HEK293 (cell line): ENCODE data around the gene CLK4.

ENCODE experiments used
- ELK4 ChIP-seq: IDR thresholded peaks from 2 replicates; pipeline ENCODE4 v1.6.1; 2011; ENCODE audit warnings: mild to moderate bottlenecking, low read depth, low read length, borderline replicate concordance
- HOXC10 ChIP-seq: sonication (generic); formaldehyde crosslinking; IDR thresholded peaks from 2 replicates; pipeline ENCODE4 v1.8.1; 2023; ENCODE audit warnings: mild to moderate bottlenecking, missing genetic modification reagents
- IKZF3 ChIP-seq: fragments of 450-650 bp; IDR thresholded peaks from 2 replicates; pipeline ENCODE4 v1.5.0; 2018; ENCODE audit warnings: missing biosample characterization, mild to moderate bottlenecking, missing genetic modification characterization, moderate library complexity
- PBX3 ChIP-seq: sonication (generic); formaldehyde crosslinking; IDR thresholded peaks from 2 replicates; pipeline ENCODE4 v1.8.1; 2022; ENCODE audit warnings: mild to moderate bottlenecking, moderate library complexity, missing genetic modification reagents
- RBAK ChIP-seq: fragments of 450-650 bp; formaldehyde crosslinking; IDR thresholded peaks from 2 replicates; pipeline ENCODE4 v1.5.1; 2016; ENCODE audit warnings: missing biosample characterization, missing genetic modification characterization
- ZBTB21 ChIP-seq: fragments of 450-650 bp; formaldehyde crosslinking; IDR thresholded peaks from 2 replicates; pipeline ENCODE4 v1.5.1; 2017; ENCODE audit warnings: missing biosample characterization, missing genetic modification characterization
- ZNF133 ChIP-seq: fragments of 450-650 bp; formaldehyde crosslinking; IDR thresholded peaks from 2 replicates; pipeline ENCODE4 v1.5.1; 2016; ENCODE audit warnings: missing biosample characterization, missing genetic modification characterization
- ZNF148 ChIP-seq: fragments of 450-650 bp; formaldehyde crosslinking; IDR thresholded peaks from 2 replicates; pipeline ENCODE4 v1.5.0; 2017; ENCODE audit warnings: missing biosample characterization, missing genetic modification characterization, borderline replicate concordance
- ZNF157 ChIP-seq: fragments of 450-650 bp; formaldehyde crosslinking; IDR thresholded peaks from 2 replicates; pipeline ENCODE4 v1.5.1; 2016; ENCODE audit warnings: missing biosample characterization, missing genetic modification characterization
- ZNF169 ChIP-seq: fragments of 450-650 bp; formaldehyde crosslinking; IDR thresholded peaks from 2 replicates; pipeline ENCODE4 v1.5.1; 2016; ENCODE audit warnings: missing biosample characterization, missing genetic modification characterization
- ZNF19 ChIP-seq: fragments of 450-650 bp; formaldehyde crosslinking; IDR thresholded peaks from 2 replicates; pipeline ENCODE4; 2016; ENCODE audit warnings: missing biosample characterization, missing genetic modification characterization, low read depth
- ZNF223 ChIP-seq: fragments of 450-650 bp; formaldehyde crosslinking; IDR thresholded peaks from 2 replicates; pipeline ENCODE4 v1.5.1; 2016; ENCODE audit warnings: missing biosample characterization, missing genetic modification characterization
- ZNF311 ChIP-seq: fragments of 450-650 bp; formaldehyde crosslinking; IDR thresholded peaks from 2 replicates; pipeline ENCODE4 v1.5.1; 2017; ENCODE audit warnings: missing biosample characterization, missing genetic modification characterization, borderline replicate concordance
- ZNF362 ChIP-seq: fragments of 450-650 bp; formaldehyde crosslinking; IDR thresholded peaks from 2 replicates; pipeline ENCODE4 v1.5.1; 2016; ENCODE audit warnings: missing biosample characterization, missing genetic modification characterization
- ZNF398 ChIP-seq: fragments of 450-650 bp; formaldehyde crosslinking; IDR thresholded peaks from 2 replicates; pipeline ENCODE4 v1.5.1; 2017; ENCODE audit warnings: missing biosample characterization, missing genetic modification characterization
- ZNF488 ChIP-seq: fragments of 450-650 bp; formaldehyde crosslinking; IDR thresholded peaks from 2 replicates; pipeline ENCODE4 v1.5.1; 2016; ENCODE audit warnings: missing biosample characterization, missing genetic modification characterization
- ZNF501 ChIP-seq: fragments of 450-650 bp; formaldehyde crosslinking; IDR thresholded peaks from 2 replicates; pipeline ENCODE4 v1.5.1; 2016; ENCODE audit warnings: missing biosample characterization, missing genetic modification characterization
- ZNF510 ChIP-seq: fragments of 450-650 bp; formaldehyde crosslinking; IDR thresholded peaks from 2 replicates; pipeline ENCODE4 v1.5.1; 2018; ENCODE audit warnings: mild to moderate bottlenecking, missing genetic modification characterization, missing biosample characterization; ENCODE audit not compliant: insufficient replicate concordance
- ZNF513 ChIP-seq: fragments of 450-650 bp; IDR thresholded peaks from 2 replicates; pipeline ENCODE4 v1.5.1; 2018; ENCODE audit warnings: missing biosample characterization, missing genetic modification characterization
- ZNF518A ChIP-seq: fragments of 450-650 bp; formaldehyde crosslinking; conservative IDR thresholded peaks from 2 replicates; pipeline ENCODE4 v1.5.1; 2016; ENCODE audit warnings: low read depth, missing biosample characterization, missing genetic modification characterization
- ZNF529 ChIP-seq: fragments of 450-650 bp; formaldehyde crosslinking; IDR thresholded peaks from 2 replicates; pipeline ENCODE4 v1.5.1; 2017; ENCODE audit warnings: missing genetic modification characterization, missing biosample characterization; ENCODE audit not compliant: insufficient replicate concordance
- ZNF548 ChIP-seq: fragments of 450-650 bp; formaldehyde crosslinking; IDR thresholded peaks from 2 replicates; pipeline ENCODE4 v1.5.1; 2016; ENCODE audit warnings: missing biosample characterization, missing genetic modification characterization
- ZNF664 ChIP-seq: fragments of 450-650 bp; formaldehyde crosslinking; IDR thresholded peaks from 2 replicates; pipeline ENCODE4 v1.5.1; 2016; ENCODE audit warnings: missing biosample characterization, missing genetic modification characterization

CLK4 gene

GRCh38 chr5:178626484-178627258 lies at the start of gene CLK4 (continued):
- TF ChIP-seq PBX3, result no peak
- no peak for TF ChIP-seq ZNF133 (tag by site-specific recombination)
- no peak for TF ChIP-seq ZNF518A
- TF ChIP-seq ZNF488 (tag by site-specific recombination), result no peak
- peak; percentile 60; the same call in 1 of the 2 replicates for TF ChIP-seq ZNF548 (tag by site-specific recombination)
- TF ChIP-seq ZNF529, result no peak
- no peak for TF ChIP-seq ZNF311 (tag by site-specific recombination)
- TF ChIP-seq ZNF513 (tag by site-specific recombination), result no peak
- no peak; the same call in none of the 2 replicates for TF ChIP-seq ZBTB21
- no peak for TF ChIP-seq ZNF148 (tag by site-specific recombination)
- TF ChIP-seq ZNF501, result peak; percentile 95
- TF ChIP-seq ELK4, result no peak
- TF ChIP-seq HOXC10 (CRISPR knock-in tag), result no peak
- TF ChIP-seq IKZF3 (tag by site-specific recombination), result no peak
- TF ChIP-seq ZNF169 (tag by site-specific recombination), result no peak
- no peak for TF ChIP-seq ZNF398 (tag by site-specific recombination)
- no peak for TF ChIP-seq ZNF510 (tag by site-specific recombination)
- TF ChIP-seq RBAK (tag by site-specific recombination), result no peak; the same call in 1 of the 2 replicates
- peak; percentile 38; the same call in 1 of the 2 replicates for TF ChIP-seq ZNF223 (tag by site-specific recombination)
- TF ChIP-seq ZNF362 (tag by site-specific recombination), result no peak
- no peak for TF ChIP-seq ZNF157
- TF ChIP-seq ZNF19 (tag by site-specific recombination), result no peak
- no peak for TF ChIP-seq ZNF664 (tag by site-specific recombination)
